K562 (cell line): ENCODE measurements around the gene CERS6. TPM values are rescaled to one million over a fixed set of nuclear protein-coding genes. Genes with fewer than 3 reads are reported as not detected.

ENCODE experiments used
- BDP1 ChIP-seq: IDR thresholded peaks from 3 replicates; pipeline ENCODE4 v1.6.1; 2011; ENCODE audit not compliant: insufficient read length, insufficient read depth
- FOXK2 ChIP-seq, 2 experiments: fragments of 450-650 bp; IDR thresholded peaks in 1 of 2; conservative IDR thresholded peaks in 1 of 2; 2 replicates each; pipeline ENCODE4 v1.6.1; 2016; ENCODE audit warnings: low read depth in 2 of 2, mild to moderate bottlenecking in 1 of 2
- GABPB2 ChIP-seq: fragments of 250-450 bp; sonication (Bioruptor Pico); conservative IDR thresholded peaks from 2 replicates; pipeline ENCODE4 v1.5.1; 2021; ENCODE audit warnings: mild to moderate bottlenecking
- GTF3C2 ChIP-seq: IDR thresholded peaks from 3 replicates; pipeline ENCODE4 v1.6.1; 2011; ENCODE audit warnings: borderline replicate concordance, mild to moderate bottlenecking, moderate library complexity; ENCODE audit not compliant: insufficient read length; ENCODE audit errors: extremely low read depth
- HES1 ChIP-seq: fragments of 450-650 bp; IDR thresholded peaks from 2 replicates; pipeline ENCODE4 v1.6.1; 2016; ENCODE audit warnings: low read depth, mild to moderate bottlenecking, moderate library complexity
- HOXB6 ChIP-seq: fragments of 250-450 bp; sonication (Bioruptor Pico); IDR thresholded peaks from 2 replicates; pipeline ENCODE4 v1.5.1; 2022; ENCODE audit warnings: mild to moderate bottlenecking, borderline replicate concordance
- JUNB ChIP-seq: fragments of 450-650 bp; formaldehyde crosslinking; conservative IDR thresholded peaks from 2 replicates; pipeline ENCODE4 v1.4.0; 2020; ENCODE audit warnings: mild to moderate bottlenecking
- LEF1 ChIP-seq: fragments of 450-650 bp; IDR thresholded peaks from 2 replicates; pipeline ENCODE4 v1.6.1; 2016; ENCODE audit warnings: mild to moderate bottlenecking
- MAFF ChIP-seq: IDR thresholded peaks from 2 replicates; pipeline ENCODE4 v1.6.1; 2012; ENCODE audit warnings: low read length, improper control_type of control experiment
- POLR2A ChIP-seq: fragments of 450-650 bp; conservative IDR thresholded peaks from 2 replicates; pipeline ENCODE4 v1.6.1; 2016
- RNF2 ChIP-seq: sonication (generic); IDR thresholded peaks from 2 replicates; pipeline ENCODE4 v1.6.1; 2016
- SUPT5H ChIP-seq: fragments of 450-650 bp; IDR thresholded peaks from 2 replicates; pipeline ENCODE4 v1.6.1; 2016
- TCFL5 ChIP-seq: fragments of 250-450 bp; sonication (Bioruptor Pico); conservative IDR thresholded peaks from 2 replicates; pipeline ENCODE4 v1.6.1; 2021; ENCODE audit warnings: mild to moderate bottlenecking, moderate library complexity, matching md5 sums
- TFAM ChIP-seq: fragments of 250-450 bp; sonication (Bioruptor Pico); conservative IDR thresholded peaks from 2 replicates; pipeline ENCODE4 v1.5.0; 2021; ENCODE audit warnings: mild to moderate bottlenecking, moderate library complexity
- polyA plus RNA-seq, 8 experiments: library from polyadenylated mRNA; depleted of rRNA in 4 of 8; stranded (reverse) in 5 of 8; unstranded in 3 of 8; fragments of >200 nt; fragmentation: Nextera tagmentation in 2 of 8; fragmentation: Illumina TruSeq in 1 of 8; extraction: Ambion mirVana in 2 of 8; extraction: Trizol in 1 of 8; gene quantifications; 2 replicates each; pipeline versions ENCODE4 v1.2.1 to v1.2.3, GENCODE V29; 2011 to 2014; ENCODE audit warnings: inconsistent platforms in 1 of 8, missing spikeins in 1 of 8
- total RNA-seq, 7 experiments: library from RNA; depleted of rRNA in 6 of 7; stranded (reverse); fragments of >200 nt in 6 of 7; fragmentation: Illumina TruSeq in 2 of 7; extraction: Trizol in 2 of 7; gene quantifications; 2 replicates each; pipeline versions ENCODE4 v1.2.1 to v1.2.3, GENCODE V29; 2011 to 2021; ENCODE audit warnings: low replicate concordance in 1 of 7
- TF ChIP-seq, protein P1 (sequence below): sonication (generic); formaldehyde crosslinking; IDR thresholded peaks from 2 replicates; pipeline ENCODE4 v1.8.0; 2023; ENCODE audit warnings: mild to moderate bottlenecking, missing genetic modification reagents
- TF ChIP-seq, protein P2 (sequence below): fragments of 450-650 bp; IDR thresholded peaks from 2 replicates; pipeline ENCODE4 v1.6.1; 2016; ENCODE audit warnings: low read depth

Gene CERS6
- total and polyA plus RNA-seq, 9 of the 15 experiments (the other 6 are each of a cell fraction or from before 2014, with no cell fraction given) = 1.6 to 13.6 (median 11.4) TPM

DNA sequence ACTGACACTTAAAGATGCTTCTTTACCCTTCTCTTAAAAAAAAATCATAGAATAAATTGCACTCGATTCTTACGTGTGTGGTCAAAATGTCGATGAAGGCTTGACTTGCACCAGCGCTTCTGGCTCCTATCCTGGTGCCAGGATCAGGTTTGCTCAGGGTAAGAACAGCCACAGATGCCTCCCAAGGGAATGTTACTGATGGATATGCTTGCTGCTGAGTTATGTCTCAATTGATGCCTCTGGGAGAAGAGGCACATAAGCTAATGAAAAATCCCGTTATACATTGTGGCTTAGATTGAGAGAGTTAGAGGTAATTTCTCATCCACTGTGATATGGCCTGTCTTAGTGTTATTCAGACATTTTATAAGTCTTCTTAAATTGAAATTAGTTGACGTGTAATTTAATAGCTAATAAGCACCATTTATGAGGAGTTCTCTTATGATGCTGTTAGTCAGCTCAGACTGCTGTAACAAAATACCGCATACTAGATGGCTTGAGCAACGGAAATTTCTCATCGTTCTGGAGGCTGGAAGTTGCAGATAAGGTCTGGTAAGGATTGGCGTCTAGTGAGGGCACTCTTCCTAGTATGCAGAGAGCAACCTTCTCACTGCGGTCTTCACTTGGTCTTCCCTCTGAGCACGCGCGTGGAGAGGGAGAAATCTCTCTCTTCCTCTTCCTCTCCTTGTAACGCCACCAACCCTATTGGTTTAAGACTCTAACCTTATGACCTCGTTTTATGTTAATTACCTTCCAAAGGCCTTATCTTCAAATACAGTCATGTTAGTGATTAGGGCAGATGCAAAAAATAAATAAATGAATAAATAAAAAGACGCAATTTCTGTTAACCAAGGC lies 229.8 kb downstream of the CERS6 start (continued):
- TF ChIP-seq HES1 (0 out of 2 replicates have a peak, but pooled peaks have one; percentile 60), GTF3C2 (no peak), MAFF (no peak), BDP1 (no peak), FOXK2 (conservative IDR thresholded peaks at IDR 0.05 in 1 of 2, IDR thresholded peaks at IDR 0.05 in 1 of 2; ENCODE audit: low read depth in 2 of 2) (no peak), TCFL5 (CRISPR knock-in tag) (no peak), JUNB (CRISPR knock-in tag) (no peak), RNF2 (peak; percentile 86), POLR2A (no peak), GABPB2 (CRISPR knock-in tag) (no peak), SUPT5H (no peak), TFAM (CRISPR knock-in tag) (no peak), HOXB6 (no peak), LEF1 (peak; percentile 80)
- TF ChIP-seq, protein P1, sequence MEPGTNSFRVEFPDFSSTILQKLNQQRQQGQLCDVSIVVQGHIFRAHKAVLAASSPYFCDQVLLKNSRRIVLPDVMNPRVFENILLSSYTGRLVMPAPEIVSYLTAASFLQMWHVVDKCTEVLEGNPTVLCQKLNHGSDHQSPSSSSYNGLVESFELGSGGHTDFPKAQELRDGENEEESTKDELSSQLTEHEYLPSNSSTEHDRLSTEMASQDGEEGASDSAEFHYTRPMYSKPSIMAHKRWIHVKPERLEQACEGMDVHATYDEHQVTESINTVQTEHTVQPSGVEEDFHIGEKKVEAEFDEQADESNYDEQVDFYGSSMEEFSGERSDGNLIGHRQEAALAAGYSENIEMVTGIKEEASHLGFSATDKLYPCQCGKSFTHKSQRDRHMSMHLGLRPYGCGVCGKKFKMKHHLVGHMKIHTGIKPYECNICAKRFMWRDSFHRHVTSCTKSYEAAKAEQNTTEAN (CRISPR knock-in tag) = no peak
- TF ChIP-seq, protein P2, sequence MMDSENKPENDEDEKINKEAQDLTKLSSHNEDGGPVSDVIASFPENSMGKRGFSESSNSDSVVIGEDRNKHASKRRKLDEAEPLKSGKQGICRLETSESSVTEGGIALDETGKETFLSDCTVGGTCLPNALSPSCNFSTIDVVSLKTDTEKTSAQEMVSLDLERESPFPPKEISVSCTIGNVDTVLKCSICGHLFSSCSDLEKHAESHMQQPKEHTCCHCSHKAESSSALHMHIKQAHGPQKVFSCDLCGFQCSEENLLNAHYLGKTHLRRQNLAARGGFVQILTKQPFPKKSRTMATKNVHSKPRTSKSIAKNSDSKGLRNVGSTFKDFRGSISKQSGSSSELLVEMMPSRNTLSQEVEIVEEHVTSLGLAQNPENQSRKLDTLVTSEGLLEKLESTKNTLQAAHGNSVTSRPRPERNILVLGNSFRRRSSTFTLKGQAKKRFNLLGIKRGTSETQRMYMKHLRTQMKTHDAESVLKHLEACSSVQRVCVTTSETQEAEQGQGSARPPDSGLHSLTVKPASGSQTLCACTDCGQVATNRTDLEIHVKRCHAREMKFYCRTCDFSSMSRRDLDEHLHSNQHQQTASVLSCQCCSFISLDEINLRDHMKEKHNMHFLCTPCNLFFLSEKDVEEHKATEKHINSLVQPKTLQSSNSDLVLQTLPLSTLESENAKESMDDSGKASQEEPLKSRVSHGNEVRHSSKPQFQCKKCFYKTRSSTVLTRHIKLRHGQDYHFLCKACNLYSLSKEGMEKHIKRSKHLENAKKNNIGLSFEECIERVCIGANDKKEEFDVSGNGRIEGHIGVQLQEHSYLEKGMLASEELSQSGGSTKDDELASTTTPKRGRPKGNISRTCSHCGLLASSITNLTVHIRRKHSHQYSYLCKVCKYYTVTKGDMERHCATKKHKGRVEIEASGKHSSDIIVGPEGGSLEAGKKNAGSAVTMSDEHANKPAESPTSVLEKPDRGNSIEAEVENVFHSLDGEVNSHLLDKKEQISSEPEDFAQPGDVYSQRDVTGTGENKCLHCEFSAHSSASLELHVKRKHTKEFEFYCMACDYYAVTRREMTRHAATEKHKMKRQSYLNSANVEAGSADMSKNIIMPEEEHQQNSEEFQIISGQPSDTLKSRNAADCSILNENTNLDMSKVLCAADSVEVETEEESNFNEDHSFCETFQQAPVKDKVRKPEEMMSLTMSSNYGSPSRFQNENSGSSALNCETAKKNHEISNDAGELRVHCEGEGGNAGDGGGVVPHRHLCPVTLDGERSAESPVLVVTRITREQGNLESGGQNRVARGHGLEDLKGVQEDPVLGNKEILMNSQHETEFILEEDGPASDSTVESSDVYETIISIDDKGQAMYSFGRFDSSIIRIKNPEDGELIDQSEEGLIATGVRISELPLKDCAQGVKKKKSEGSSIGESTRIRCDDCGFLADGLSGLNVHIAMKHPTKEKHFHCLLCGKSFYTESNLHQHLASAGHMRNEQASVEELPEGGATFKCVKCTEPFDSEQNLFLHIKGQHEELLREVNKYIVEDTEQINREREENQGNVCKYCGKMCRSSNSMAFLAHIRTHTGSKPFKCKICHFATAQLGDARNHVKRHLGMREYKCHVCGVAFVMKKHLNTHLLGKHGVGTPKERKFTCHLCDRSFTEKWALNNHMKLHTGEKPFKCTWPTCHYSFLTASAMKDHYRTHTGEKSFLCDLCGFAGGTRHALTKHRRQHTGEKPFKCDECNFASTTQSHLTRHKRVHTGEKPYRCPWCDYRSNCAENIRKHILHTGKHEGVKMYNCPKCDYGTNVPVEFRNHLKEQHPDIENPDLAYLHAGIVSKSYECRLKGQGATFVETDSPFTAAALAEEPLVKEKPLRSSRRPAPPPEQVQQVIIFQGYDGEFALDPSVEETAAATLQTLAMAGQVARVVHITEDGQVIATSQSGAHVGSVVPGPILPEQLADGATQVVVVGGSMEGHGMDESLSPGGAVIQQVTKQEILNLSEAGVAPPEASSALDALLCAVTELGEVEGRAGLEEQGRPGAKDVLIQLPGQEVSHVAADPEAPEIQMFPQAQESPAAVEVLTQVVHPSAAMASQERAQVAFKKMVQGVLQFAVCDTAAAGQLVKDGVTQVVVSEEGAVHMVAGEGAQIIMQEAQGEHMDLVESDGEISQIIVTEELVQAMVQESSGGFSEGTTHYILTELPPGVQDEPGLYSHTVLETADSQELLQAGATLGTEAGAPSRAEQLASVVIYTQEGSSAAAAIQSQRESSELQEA = no peak
